B cell (primary cell): ENCODE results near the gene SLIT3. TPM values are rescaled to one million over a fixed set of nuclear protein-coding genes. Genes with fewer than 3 reads are reported as not detected.

Source experiments
- ATAC-seq: fragments of 200-7000 bp; cut with Tn5 transposase; one replicate; pipeline ENCODE4 v1.10.0; 2021; ENCODE audit warnings: low read depth, mild to moderate bottlenecking, moderate number of reproducible peaks, moderate library complexity
- CTCF ChIA-PET: fragments of 350-600 bp; sonication (Branson Sonifier 250); formaldehyde crosslinking; loops from one replicate; lab custom pipeline; 2021; ENCODE audit warnings: antibody characterized with exemption, inconsistent platforms; lab: Charles Lee
- POLR2A ChIA-PET: fragments of 350-600 bp; sonication (Branson Sonifier 250); formaldehyde crosslinking; loops from one replicate; lab custom pipeline; 2021; ENCODE audit warnings: antibody characterized with exemption; lab: Charles Lee
- DNase-seq: peaks from one replicate; pipeline ENCODE4 v3.0.0; 2013
- H2AFZ ChIP-seq: 2 replicates; pipeline ENCODE4 v1.6.1; 2012; ENCODE audit warnings: mild to moderate bottlenecking, low read depth, low read length; ENCODE audit not compliant: insufficient read depth, poor library complexity, severe bottlenecking
- H3K27ac ChIP-seq, 2 donors: 1 replicate in 1 of 2; 2 replicates in 1 of 2; pipeline ENCODE4 v1.5.1; 2012 to 2013; ENCODE audit warnings: low read length in 2 of 2, mild to moderate bottlenecking in 2 of 2, moderate library complexity in 1 of 2
- H3K27me3 ChIP-seq, 4 experiments: fragments of 200-600 bp in 1 of 4; sonication (generic) in 1 of 4; replicated peaks in 1 of 4; 1 replicate in 2 of 4; 2 replicates in 2 of 4; pipeline versions ENCODE4 v1.6.1 to v1.7.0; 2013 to 2016; ENCODE audit warnings: low read length in 3 of 4, mild to moderate bottlenecking in 2 of 4, mixed read lengths in 1 of 4, moderate library complexity in 1 of 4; ENCODE audit not compliant: insufficient read depth in 4 of 4, control insufficient read depth in 3 of 4; ENCODE audit errors: control extremely low read depth in 1 of 4
- H3K36me3 ChIP-seq, 2 experiments: replicated peaks in 1 of 2; 1 replicate in 1 of 2; 2 replicates in 1 of 2; pipeline versions ENCODE4 v1.6.1 to v1.7.1; 2013; ENCODE audit warnings: low read length in 1 of 2; ENCODE audit not compliant: insufficient read depth in 2 of 2, control insufficient read depth in 1 of 2; ENCODE audit errors: control extremely low read depth in 1 of 2, extremely low read depth in 1 of 2
- H3K4me1 ChIP-seq, 2 donors: fragments of 200-600 bp in 1 of 2; sonication (generic) in 1 of 2; 1 replicate in 1 of 2; 2 replicates in 1 of 2; pipeline versions ENCODE4 v1.5.1 to v1.6.1; 2013 to 2017; ENCODE audit warnings: low read length in 2 of 2; ENCODE audit not compliant: control insufficient read depth in 2 of 2, insufficient read depth in 2 of 2
- H3K4me2 ChIP-seq: replicated peaks from 2 replicates; pipeline ENCODE3; 2012; ENCODE audit warnings: mild to moderate bottlenecking, low read depth, low read length; ENCODE audit not compliant: poor library complexity, severe bottlenecking
- H3K4me3 ChIP-seq, 5 experiments: fragments of 200-600 bp in 1 of 5; sonication (generic) in 1 of 5; 1 replicate in 3 of 5; 2 replicates in 2 of 5; pipeline versions ENCODE4 v1.5.1 to v1.7.0; 2011 to 2016; ENCODE audit warnings: low read length in 4 of 5, mild to moderate bottlenecking in 4 of 5, low read depth in 2 of 5, control low read depth in 1 of 5, moderate library complexity in 1 of 5; ENCODE audit not compliant: insufficient read depth in 1 of 5; ENCODE audit errors: control extremely low read depth in 1 of 5, extremely low read depth in 1 of 5
- H3K79me2 ChIP-seq: fragments of 200-600 bp; sonication (generic); one replicate; pipeline ENCODE4 v1.6.0; 2016; ENCODE audit warnings: low read length; ENCODE audit not compliant: control insufficient read depth, insufficient read depth
- H3K9ac ChIP-seq: fragments of 200-600 bp; sonication (generic); 2 replicates; pipeline ENCODE4 v1.6.1; 2017; ENCODE audit warnings: mild to moderate bottlenecking, low read length, moderate library complexity
- H3K9me3 ChIP-seq, 3 donors: one replicate each; pipeline versions ENCODE4 v1.6.1 to v1.7.1; 2013; ENCODE audit warnings: low read length in 2 of 3; ENCODE audit not compliant: control insufficient read depth in 2 of 3, insufficient read depth in 1 of 3; ENCODE audit errors: control extremely low read depth in 1 of 3
- H4K20me1 ChIP-seq: 2 replicates; pipeline ENCODE4 v1.6.0; 2012; ENCODE audit warnings: mild to moderate bottlenecking, low read length; ENCODE audit not compliant: insufficient read depth, control insufficient read depth, poor library complexity, severe bottlenecking
- H3K27ac Mint-ChIP-seq: one replicate; pipeline ENCODE4 v1.8.0; 2021; ENCODE audit warnings: mixed read lengths
- H3K27me3 Mint-ChIP-seq: one replicate; pipeline ENCODE4 v1.8.0; 2021; ENCODE audit warnings: mixed read lengths
- H3K4me1 Mint-ChIP-seq: one replicate; pipeline ENCODE4 v1.8.0; 2021; ENCODE audit warnings: mixed read lengths
- H3K4me3 Mint-ChIP-seq: one replicate; pipeline ENCODE4 v1.8.0; 2021; ENCODE audit warnings: mixed read lengths
- H3K9me3 Mint-ChIP-seq: one replicate; pipeline ENCODE4 v1.8.0; 2022; ENCODE audit warnings: mixed read lengths; ENCODE audit not compliant: insufficient read depth
- EZH2 ChIP-seq: IDR thresholded peaks from 2 replicates; pipeline ENCODE4 v1.6.1; 2012; ENCODE audit warnings: borderline replicate concordance, low read depth, mild to moderate bottlenecking, moderate library complexity, low read length; ENCODE audit not compliant: insufficient read depth, poor library complexity, severe bottlenecking
- WGBS: methylation state at CpG from one replicate; pipeline ENCODE4 v1.1.5; 2013; ENCODE audit warnings: missing lambda C conversion rate; ENCODE audit not compliant: insufficient coverage; 5-methylcytosine and 5-hydroxymethylcytosine counted together
- intact Hi-C: fragments of 100-400 bp; cut with micrococcal nuclease; formaldehyde crosslinking; loops from one replicate; pipeline ENCODE4 v1.10.0; 2022
- polyA plus RNA-seq: library from polyadenylated mRNA; depleted of rRNA; stranded (reverse); fragments of >200 nt; gene quantifications from 2 replicates; pipeline ENCODE4 v1.2.3, GENCODE V29; 2012
- total RNA-seq, 2 donors: library from RNA; stranded (reverse); fragments of 120-200 nt in 1 of 2; gene quantifications; 1 replicate in 1 of 2; 2 replicates in 1 of 2; pipeline versions ENCODE4 v1.2.3 to v1.2.4, GENCODE V29; 2013 to 2022
- TF ChIP-seq, protein P1 (sequence below): fragments of 200-600 bp; IDR thresholded peaks from one replicate; pipeline ENCODE4 v1.8.0; 2022; ENCODE audit warnings: antibody characterized with exemption, mild to moderate bottlenecking

SLIT3 gene
- total and polyA plus RNA-seq, 2 donors (not counting 1 experiment from before 2014, with no cell fraction given), result not detected

DNA sequence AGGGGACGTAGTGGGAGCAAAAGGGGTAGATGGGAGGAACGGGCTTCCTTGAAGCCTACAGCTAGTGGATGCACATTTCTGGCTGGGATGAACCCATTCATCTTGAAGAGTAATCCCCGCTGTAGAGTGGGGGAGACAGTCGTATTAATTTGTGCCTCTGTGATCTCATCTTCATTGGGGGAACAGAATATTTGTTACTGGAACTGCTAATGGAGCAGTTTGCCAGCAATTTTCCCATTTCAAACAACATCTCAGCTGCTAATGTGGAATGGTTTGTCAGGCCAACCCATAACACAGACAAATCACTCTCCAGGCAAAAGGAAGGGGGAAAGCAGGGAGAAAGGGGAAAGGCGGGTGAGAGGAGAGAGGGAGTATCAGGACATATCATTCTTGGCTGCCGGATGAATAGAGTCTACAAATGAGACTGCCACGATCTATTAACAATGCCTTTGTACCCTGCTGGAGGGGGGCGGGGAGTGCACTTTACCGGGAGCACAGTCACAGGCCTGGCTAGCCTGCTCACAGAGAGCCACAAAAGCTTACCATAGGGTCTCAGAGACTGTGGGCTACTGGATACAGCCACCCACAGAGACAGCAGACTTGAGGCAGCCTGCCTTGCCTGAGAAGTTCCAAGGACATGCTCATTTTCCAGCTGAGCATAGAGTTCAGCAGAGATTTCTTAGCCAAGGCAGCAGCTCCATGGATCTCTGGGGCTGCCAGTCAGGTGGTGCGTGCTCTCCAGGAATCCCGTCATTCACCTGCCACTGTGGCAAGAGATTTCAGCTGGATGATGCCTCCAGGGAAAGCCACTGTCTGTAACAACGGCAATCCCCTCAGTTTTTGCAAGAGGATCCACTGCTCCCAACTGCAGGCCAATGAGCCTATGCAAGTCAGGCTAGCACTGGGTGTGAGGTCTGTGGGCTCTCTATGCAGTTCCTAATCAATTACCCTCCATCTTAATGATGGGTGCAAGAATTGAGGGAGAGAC, 504.1 kb downstream of the SLIT3 start:
- no peak for ATAC-seq
- intact Hi-C loops, result no loop called here
- H3K36me3 ChIP-seq, result no peaks in the 10 kb centered on the region
- no peak overlapping the region for H2AFZ ChIP-seq
- H3K4me2 ChIP-seq, result no peak overlapping the region
- H3K79me2 ChIP-seq, result no peaks in the 10 kb centered on the region
- Mint-ChIP-seq H3K9me3 (no peaks in the 10 kb centered on the region), H3K4me1 (no peaks in the 10 kb centered on the region), H3K4me3 (no peak overlapping the region), H3K27me3 (peaks cover 10% of the 10 kb centered on the region), H3K27ac (no peak overlapping the region)
- ChIA-PET POLR2A (no interaction called here), CTCF (no interaction called here)
- no peaks in the 10 kb centered on the region for H4K20me1 ChIP-seq
- no peak for DNase-seq
- H3K27ac ChIP-seq, result no peak overlapping the region
- 91% methylated on average over 10 of the region's 12 CpGs for WGBS
- H3K9me3 ChIP-seq, result no peaks in the 10 kb centered on the region
- peaks cover 0 to 2% (median 0%) of the 10 kb centered on the region in 4 experiments for H3K27me3 ChIP-seq
- no peak overlapping the region for H3K9ac ChIP-seq
- H3K4me1 ChIP-seq, result no peaks in the 10 kb centered on the region
- TF ChIP-seq, protein P1, sequence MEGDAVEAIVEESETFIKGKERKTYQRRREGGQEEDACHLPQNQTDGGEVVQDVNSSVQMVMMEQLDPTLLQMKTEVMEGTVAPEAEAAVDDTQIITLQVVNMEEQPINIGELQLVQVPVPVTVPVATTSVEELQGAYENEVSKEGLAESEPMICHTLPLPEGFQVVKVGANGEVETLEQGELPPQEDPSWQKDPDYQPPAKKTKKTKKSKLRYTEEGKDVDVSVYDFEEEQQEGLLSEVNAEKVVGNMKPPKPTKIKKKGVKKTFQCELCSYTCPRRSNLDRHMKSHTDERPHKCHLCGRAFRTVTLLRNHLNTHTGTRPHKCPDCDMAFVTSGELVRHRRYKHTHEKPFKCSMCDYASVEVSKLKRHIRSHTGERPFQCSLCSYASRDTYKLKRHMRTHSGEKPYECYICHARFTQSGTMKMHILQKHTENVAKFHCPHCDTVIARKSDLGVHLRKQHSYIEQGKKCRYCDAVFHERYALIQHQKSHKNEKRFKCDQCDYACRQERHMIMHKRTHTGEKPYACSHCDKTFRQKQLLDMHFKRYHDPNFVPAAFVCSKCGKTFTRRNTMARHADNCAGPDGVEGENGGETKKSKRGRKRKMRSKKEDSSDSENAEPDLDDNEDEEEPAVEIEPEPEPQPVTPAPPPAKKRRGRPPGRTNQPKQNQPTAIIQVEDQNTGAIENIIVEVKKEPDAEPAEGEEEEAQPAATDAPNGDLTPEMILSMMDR, result no peak
- TF ChIP-seq EZH2, result no peak
- no peak overlapping the region for H3K4me3 ChIP-seq

GRCh38 chr5:168796000-168796399, 504.9 kb downstream of the SLIT3 start:
- H3K9me3 ChIP-seq, result no peaks in the 10 kb centered on the region
- Mint-ChIP-seq H3K4me1 (no peaks in the 10 kb centered on the region), H3K9me3 (no peaks in the 10 kb centered on the region), H3K27ac (no peak overlapping the region), H3K4me3 (no peak overlapping the region), H3K27me3 (peaks cover 10% of the 10 kb centered on the region)
- no peaks in the 10 kb centered on the region for H4K20me1 ChIP-seq
- no peak for TF ChIP-seq EZH2
- TF ChIP-seq, protein P1, result no peak
- intact Hi-C loops, result no loop called here
- ChIA-PET CTCF (no interaction called here), POLR2A (no interaction called here)
- H3K9ac ChIP-seq, result no peak overlapping the region
- H3K4me2 ChIP-seq, result no peak overlapping the region
- H3K27ac ChIP-seq, result no peak overlapping the region
- H3K4me1 ChIP-seq, result no peaks in the 10 kb centered on the region
- H3K79me2 ChIP-seq, result no peaks in the 10 kb centered on the region
- ATAC-seq (no peak), DNase-seq (no peak)
- H3K4me3 ChIP-seq, result no peak overlapping the region
- H3K27me3 ChIP-seq, result peaks cover 0 to 4% (median 0%) of the 10 kb centered on the region in 4 experiments
- no peaks in the 10 kb centered on the region for H3K36me3 ChIP-seq
- H2AFZ ChIP-seq, result no peak overlapping the region
- 86% methylated on average over 1 of the region's 4 CpGs for WGBS
